SK-N-SH treated with all-trans-retinoic acid at 6 μM for 48 hours (cell line): Measurements from ENCODE around the gene KRT81.

Source experiments
- ATAC-seq: fragments of 200-7000 bp; cut with Tn5 transposase; 3 replicates; pipeline ENCODE4 v1.9.1; 2020; ENCODE audit warnings: mild to moderate bottlenecking, moderate library complexity
- ARNTL ChIP-seq: fragments of 450-650 bp; formaldehyde crosslinking; IDR thresholded peaks from 2 replicates; pipeline ENCODE4 v1.5.0; 2020; ENCODE audit warnings: low read depth, mild to moderate bottlenecking, moderate library complexity, borderline replicate concordance
- BACH2 ChIP-seq: fragments of 250-450 bp; sonication (Bioruptor Pico); IDR thresholded peaks from 2 replicates; pipeline ENCODE4 v1.9.0; 2021; ENCODE audit warnings: mild to moderate bottlenecking, borderline replicate concordance
- CREB5 ChIP-seq: fragments of 250-450 bp; sonication (Bioruptor Pico); IDR thresholded peaks from 2 replicates; pipeline ENCODE4 v1.5.1; 2020; ENCODE audit warnings: low read depth, mild to moderate bottlenecking, moderate library complexity
- CSDC2 ChIP-seq: fragments of 250-450 bp; sonication (Bioruptor Pico); IDR thresholded peaks from 2 replicates; pipeline ENCODE4 v1.5.0; 2020; ENCODE audit warnings: mild to moderate bottlenecking, moderate library complexity
- CSRNP3 ChIP-seq: fragments of 250-450 bp; sonication (Bioruptor Pico); IDR thresholded peaks from 2 replicates; pipeline ENCODE4 v1.5.1; 2021; ENCODE audit warnings: mild to moderate bottlenecking, moderate library complexity
- ESRRG ChIP-seq: fragments of 250-450 bp; sonication (Bioruptor Pico); IDR thresholded peaks from 2 replicates; pipeline ENCODE4 v1.6.1; 2021; ENCODE audit warnings: mild to moderate bottlenecking
- GLIS3 ChIP-seq: fragments of 250-450 bp; sonication (Bioruptor Pico); IDR thresholded peaks from 2 replicates; pipeline ENCODE4 v1.5.0; 2020; ENCODE audit warnings: mild to moderate bottlenecking, moderate library complexity
- ISL1 ChIP-seq: fragments of 250-450 bp; sonication (Bioruptor Pico); IDR thresholded peaks from 2 replicates; pipeline ENCODE4 v2.1.2; 2022; ENCODE audit warnings: mild to moderate bottlenecking, moderate library complexity
- OSR1 ChIP-seq: fragments of 250-450 bp; sonication (Bioruptor Pico); IDR thresholded peaks from 2 replicates; pipeline ENCODE4 v1.8.0; 2022; ENCODE audit warnings: moderate library complexity, mild to moderate bottlenecking, inconsistent platforms
- PATZ1 ChIP-seq: fragments of 250-450 bp; sonication (Bioruptor Pico); IDR thresholded peaks from 2 replicates; pipeline ENCODE4 v1.8.0; 2020; ENCODE audit warnings: mild to moderate bottlenecking, moderate library complexity, borderline replicate concordance
- POU6F1 ChIP-seq: fragments of 250-450 bp; sonication (Bioruptor Pico); IDR thresholded peaks from 2 replicates; pipeline ENCODE4 v1.8.0; 2021; ENCODE audit warnings: low read depth, mild to moderate bottlenecking, moderate library complexity, borderline replicate concordance
- PPARA ChIP-seq: fragments of 250-450 bp; sonication (Bioruptor Pico); IDR thresholded peaks from 2 replicates; pipeline ENCODE4 v1.5.0; 2020; ENCODE audit warnings: mild to moderate bottlenecking, borderline replicate concordance
- RARB ChIP-seq: fragments of 250-450 bp; sonication (Bioruptor Pico); IDR thresholded peaks from 2 replicates; pipeline ENCODE4 v1.8.0; 2021; ENCODE audit warnings: mild to moderate bottlenecking, moderate library complexity
- SNAI2 ChIP-seq: fragments of 250-450 bp; sonication (Bioruptor Pico); IDR thresholded peaks from 2 replicates; pipeline ENCODE4 v1.5.0; 2020; ENCODE audit warnings: mild to moderate bottlenecking, moderate library complexity
- TCF4 ChIP-seq: fragments of 250-450 bp; sonication (Bioruptor Pico); IDR thresholded peaks from 2 replicates; pipeline ENCODE4 v1.8.0; 2021; ENCODE audit warnings: mild to moderate bottlenecking, moderate library complexity, borderline replicate concordance
- TOX ChIP-seq: fragments of 250-450 bp; sonication (Bioruptor Pico); IDR thresholded peaks from 2 replicates; pipeline ENCODE4 v1.8.0; 2021; ENCODE audit warnings: mild to moderate bottlenecking, moderate library complexity, borderline replicate concordance
- TSHZ2 ChIP-seq: fragments of 250-450 bp; sonication (Bioruptor Pico); IDR thresholded peaks from 2 replicates; pipeline ENCODE4 v1.5.0; 2020; ENCODE audit warnings: mild to moderate bottlenecking, moderate library complexity
- ZC3H10 ChIP-seq: fragments of 250-450 bp; sonication (Bioruptor Pico); IDR thresholded peaks from 2 replicates; pipeline ENCODE4 v1.5.1; 2021; ENCODE audit warnings: mild to moderate bottlenecking, moderate library complexity
- ZNF565 ChIP-seq: fragments of 450-650 bp; formaldehyde crosslinking; conservative IDR thresholded peaks from 2 replicates; pipeline ENCODE4 v1.5.0; 2020; ENCODE audit warnings: low read depth, mild to moderate bottlenecking, moderate library complexity
- ZNF70 ChIP-seq: fragments of 450-650 bp; formaldehyde crosslinking; IDR thresholded peaks from 2 replicates; pipeline ENCODE4 v1.5.0; 2020; ENCODE audit warnings: mild to moderate bottlenecking, moderate library complexity
- ZNF8 ChIP-seq: fragments of 450-650 bp; formaldehyde crosslinking; IDR thresholded peaks from 2 replicates; pipeline ENCODE4 v1.5.0; 2020; ENCODE audit warnings: mild to moderate bottlenecking, moderate library complexity

The KRT81 gene

GRCh38 chr12:52323416-52324152 lies 32.2 kb upstream of the KRT81 start:
- no peak for ATAC-seq
- TF ChIP-seq ZNF8 (CRISPR knock-in tag) = no peak
- TF ChIP-seq OSR1 = no peak
- no peak for TF ChIP-seq TSHZ2 (CRISPR knock-in tag)
- TF ChIP-seq ZC3H10 (CRISPR knock-in tag) = no peak
- no peak for TF ChIP-seq POU6F1 (CRISPR knock-in tag)

GRCh38 chr12:52323001-52323400 lies 31.7 kb upstream of the KRT81 start:
- no peak for ATAC-seq
- TF ChIP-seq RARB (CRISPR knock-in tag) (no peak), ISL1 (CRISPR knock-in tag) (no peak), ZNF565 (CRISPR knock-in tag) (no peak), ESRRG (CRISPR knock-in tag) (no peak), GLIS3 (no peak), BACH2 (CRISPR knock-in tag) (no peak), ARNTL (CRISPR knock-in tag) (no peak), PPARA (CRISPR knock-in tag) (no peak), CSDC2 (CRISPR knock-in tag) (no peak)

- TF ChIP-seq CSRNP3 (CRISPR knock-in tag) = no peak
- TF ChIP-seq ISL1 (CRISPR knock-in tag) = no peak
- no peak for TF ChIP-seq ZC3H10 (CRISPR knock-in tag)
- no peak for TF ChIP-seq ZNF70
- no peak for TF ChIP-seq CSDC2 (CRISPR knock-in tag)
- TF ChIP-seq OSR1 = no peak
- TF ChIP-seq ARNTL (CRISPR knock-in tag) = no peak
- no peak for TF ChIP-seq TCF4 (CRISPR knock-in tag)
- no peak for TF ChIP-seq CREB5 (CRISPR knock-in tag)
- no peak for TF ChIP-seq PATZ1 (CRISPR knock-in tag)
- no peak for TF ChIP-seq TOX (CRISPR knock-in tag)
- TF ChIP-seq ESRRG (CRISPR knock-in tag) = no peak
- TF ChIP-seq SNAI2 (CRISPR knock-in tag) = no peak
- TF ChIP-seq TSHZ2 (CRISPR knock-in tag) = no peak
- TF ChIP-seq PPARA (CRISPR knock-in tag) = no peak
- no peak for ATAC-seq
Measured at GRCh38 chr12:52322069-52322468, 30.7 kb upstream of the KRT81 start.
